BE2C (cell line): Measurements from ENCODE around the gene CRISPLD2.

Source experiments
- DNase-seq: peaks from one replicate; pipeline ENCODE4 v3.0.0-alpha.2; 2020
- H3K27me3 ChIP-seq: fragments of 250-450 bp; sonication (Bioruptor Pico); 2 replicates; pipeline ENCODE4 v1.5.1; 2020; ENCODE audit warnings: mild to moderate bottlenecking
- H3K36me3 ChIP-seq: fragments of 250-450 bp; sonication (Bioruptor Pico); 2 replicates; pipeline ENCODE4 v1.5.1; 2020; ENCODE audit warnings: mild to moderate bottlenecking
- H3K4me1 ChIP-seq: fragments of 250-450 bp; sonication (Bioruptor Pico); 2 replicates; pipeline ENCODE4 v1.5.1; 2020
- H3K4me3 ChIP-seq: 2 replicates; pipeline ENCODE4 v1.5.1; 2011; ENCODE audit warnings: low read depth, low read length
- H3K9me3 ChIP-seq: fragments of 250-450 bp; sonication (Bioruptor Pico); 2 replicates; pipeline ENCODE4 v1.5.1; 2020
- CTCF ChIP-seq: IDR thresholded peaks from 2 replicates; pipeline ENCODE4 v1.5.1; 2012; ENCODE audit warnings: mild to moderate bottlenecking, low read depth, low read length

Gene CRISPLD2

GRCh38 chr16:84876873-84877606, 57.3 kb downstream of the CRISPLD2 start:
- H3K4me1 ChIP-seq, result no peaks in the 10 kb centered on the region
- no peaks in the 10 kb centered on the region for H3K27me3 ChIP-seq
- no peaks in the 10 kb centered on the region for H3K36me3 ChIP-seq
- no peak overlapping the region for H3K4me3 ChIP-seq
- 0 out of 2 replicates have a peak, but pooled peaks cover 2% of the 10 kb centered on the region for H3K9me3 ChIP-seq
- DNase-seq, result no peak
- TF ChIP-seq CTCF, result no peak

GRCh38 chr16:84878770-84879169, 59.0 kb downstream of the CRISPLD2 start:
- TF ChIP-seq CTCF, result no peak
- Histone ChIP-seq H3K4me1 (no peaks in the 10 kb centered on the region), H3K4me3 (no peak overlapping the region), H3K9me3 (0 out of 2 replicates have a peak, but pooled peaks cover 2% of the 10 kb centered on the region), H3K36me3 (no peaks in the 10 kb centered on the region), H3K27me3 (no peaks in the 10 kb centered on the region)
- no peak for DNase-seq

GRCh38 chr16:84879569-84880487, 60.0 kb downstream of the CRISPLD2 start:
- Histone ChIP-seq H3K4me1 (peaks cover 8% of the 10 kb centered on the region), H3K4me3 (no peak overlapping the region), H3K27me3 (no peaks in the 10 kb centered on the region), H3K9me3 (0 out of 2 replicates have a peak, but pooled peaks cover 2% of the 10 kb centered on the region), H3K36me3 (no peaks in the 10 kb centered on the region)
- TF ChIP-seq CTCF, result no peak
- no peak for DNase-seq

GRCh38 chr16:84881702-84882521, 62.1 kb downstream of the CRISPLD2 start:
- H3K36me3 ChIP-seq, result no peaks in the 10 kb centered on the region

GRCh38 chr16:84883301-84883700, 63.5 kb downstream of the CRISPLD2 start:
- peaks cover 12% of the 10 kb centered on the region for H3K4me1 ChIP-seq
- no peak overlapping the region for H3K4me3 ChIP-seq
- H3K9me3 ChIP-seq, result no peaks in the 10 kb centered on the region
- H3K27me3 ChIP-seq, result no peaks in the 10 kb centered on the region
- no peak for TF ChIP-seq CTCF
- H3K36me3 ChIP-seq, result no peaks in the 10 kb centered on the region
- no peak for DNase-seq

More at GRCh38 chr16:84881702-84882521, 62.1 kb downstream of the CRISPLD2 start:
- peak; percentile 34 for DNase-seq
- no peak for TF ChIP-seq CTCF
- no peaks in the 10 kb centered on the region for H3K27me3 ChIP-seq
- H3K4me1 ChIP-seq, result peaks cover 12% of the 10 kb centered on the region
- no peaks in the 10 kb centered on the region for H3K9me3 ChIP-seq
- H3K4me3 ChIP-seq, result no peak overlapping the region
